ENCODE results near the gene MAPK11.

MAPK11 gene

GRCh38 chr22:50269970-50270665 is at the start of gene MAPK11:
TSS of gene MAPK11 (minus strand) at chr22:50270380. CDS start at chr22:50270292, 88 bp downstream.
- peak in 7 of 10 donors; percentile 45 to 93 (median 62) for DNase-seq
- intact Hi-C loops (cut with DNase I) = no loop called here

GRCh38 chr22:50319503-50319951 is 49.3 kb upstream of the MAPK11 start:
- peak in 3 of 10 donors; percentile 51 to 68 (median 59) for DNase-seq
- intact Hi-C loops (cut with DNase I) = no loop called here

- DNase-seq = peak in 2 of 10 donors; percentile 41 to 77
- intact Hi-C loops (cut with DNase I) = no loop called here
Measured at GRCh38 chr22:50318698-50319411, 48.7 kb upstream of the MAPK11 start.

- DNase-seq = no peak
- intact Hi-C loops (cut with DNase I) = no loop called here
Measured at GRCh38 chr22:50318356-50318697, 48.1 kb upstream of the MAPK11 start.

DNA sequence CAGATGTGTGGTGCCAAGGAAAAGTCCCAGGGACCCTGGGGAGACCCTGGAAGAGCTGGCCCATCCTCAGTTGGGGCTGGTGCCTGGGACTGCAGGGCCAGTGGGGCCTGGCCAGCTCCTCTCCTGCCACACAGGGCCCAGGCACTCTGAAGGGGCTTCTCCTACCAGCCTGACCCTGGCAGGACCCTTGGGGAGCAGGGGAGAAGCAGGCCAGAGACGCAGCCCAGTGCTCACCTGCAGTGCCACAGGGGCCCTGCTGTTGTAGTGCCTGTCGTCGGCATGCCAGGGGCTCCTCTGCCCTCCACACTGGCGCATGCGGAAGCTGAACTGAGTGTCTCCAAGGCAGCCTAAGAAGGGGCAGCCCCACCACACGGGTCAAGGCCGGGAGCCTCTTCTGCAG is 47.5 kb upstream of the MAPK11 start:
- peak in 1 of 10 donors; percentile 15 for DNase-seq
- intact Hi-C loops (cut with DNase I) = no loop called here

GRCh38 chr22:50317178-50317577 is 47.0 kb upstream of the MAPK11 start:
- peak in 1 of 10 donors; percentile 19 for DNase-seq
- intact Hi-C loops (cut with DNase I) = no loop called here

DNA sequence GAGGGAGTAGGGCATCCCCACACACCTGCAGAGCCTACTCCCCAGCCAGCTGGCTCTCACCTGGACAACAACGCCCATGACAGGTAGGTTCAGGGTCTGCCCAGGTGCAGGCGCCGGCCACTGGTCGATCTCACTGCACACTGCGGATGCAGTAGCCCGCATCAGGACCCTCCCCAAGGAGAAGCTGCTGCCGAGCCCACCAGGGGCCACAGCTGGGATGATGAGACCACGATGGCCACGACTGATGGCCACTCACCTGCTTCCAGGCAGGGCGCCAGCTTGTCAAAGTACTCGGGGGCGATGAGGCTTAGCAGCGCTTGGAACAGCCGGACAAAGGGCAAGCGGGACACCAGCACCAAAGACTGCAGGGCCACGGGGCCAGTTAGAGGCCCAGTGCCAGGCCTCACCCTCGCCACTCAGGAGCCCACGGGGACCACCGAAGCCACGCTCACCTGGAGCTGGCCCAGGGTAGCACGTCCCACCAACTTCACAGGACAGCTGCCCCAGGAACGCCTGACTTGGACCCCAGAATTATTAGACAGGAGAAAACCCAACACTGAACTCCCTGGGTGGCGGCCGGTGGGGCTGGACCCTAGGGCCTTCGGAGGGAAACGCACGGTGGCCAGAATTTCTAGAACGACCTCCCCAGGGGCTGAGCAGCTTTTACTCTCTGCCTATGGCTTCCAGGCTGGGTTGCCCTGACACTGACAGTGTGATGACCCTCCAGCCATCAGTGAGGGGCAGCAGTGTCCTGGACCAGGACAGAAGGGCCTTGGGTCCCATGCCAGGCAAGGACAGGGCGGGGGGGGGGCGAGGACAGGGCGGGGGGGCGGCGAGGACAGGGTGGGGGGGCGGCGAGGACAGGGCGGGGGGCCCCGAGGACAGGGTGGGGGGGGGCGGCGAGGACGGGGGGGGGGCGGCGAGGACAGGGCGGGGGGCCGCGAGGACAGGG is 46.2 kb upstream of the MAPK11 start:
- intact Hi-C loops (cut with DNase I) = no loop called here
- DNase-seq = peak in 2 of 10 donors; percentile 21 to 79

DNA sequence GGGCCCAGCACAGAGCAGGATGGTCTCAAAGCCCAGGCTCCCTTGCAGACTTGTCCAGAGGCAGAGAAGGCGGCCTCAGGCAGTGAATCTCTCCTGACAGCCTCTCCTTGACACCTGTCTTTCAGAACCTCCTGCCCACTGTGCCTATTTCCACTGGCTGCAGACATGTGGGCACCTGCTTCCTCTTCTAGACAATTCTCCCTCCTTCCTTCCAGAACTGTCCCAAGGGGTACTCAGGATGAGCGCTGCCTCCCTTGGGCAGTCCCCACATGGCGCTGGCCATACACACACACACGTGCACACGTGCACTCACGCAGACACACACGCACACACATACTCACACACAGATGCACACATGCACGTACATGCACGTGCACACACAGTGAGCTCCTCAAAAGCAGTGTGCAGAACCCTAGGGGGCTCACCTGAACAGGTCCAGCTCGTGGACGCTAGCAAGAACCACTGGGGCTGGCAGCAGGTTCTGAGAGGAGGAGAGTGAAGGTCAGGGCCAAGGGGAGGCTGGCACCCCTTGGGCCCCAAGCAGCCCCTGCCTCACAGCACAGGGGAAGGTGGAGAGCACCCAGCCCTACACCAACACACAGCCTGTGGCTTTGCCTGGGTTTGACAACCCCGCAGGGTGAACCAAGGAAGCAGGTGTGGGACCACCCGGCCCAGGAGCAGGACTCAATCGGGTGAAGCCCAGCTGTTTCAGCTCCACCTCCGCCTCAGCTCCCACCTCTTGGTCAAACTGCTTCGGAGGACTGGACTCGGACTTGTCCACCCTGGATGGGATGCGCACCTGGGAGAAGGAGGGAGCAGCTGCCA is 45.3 kb upstream of the MAPK11 start:
- intact Hi-C loops (cut with DNase I) = no loop called here
- DNase-seq = peak in 2 of 10 donors; percentile 15 to 58

- intact Hi-C loops (cut with DNase I) = no loop called here
- DNase-seq = peak in 2 of 10 donors; percentile 26 to 71
Measured at GRCh38 chr22:50314455-50315288, 44.5 kb upstream of the MAPK11 start.

DNA sequence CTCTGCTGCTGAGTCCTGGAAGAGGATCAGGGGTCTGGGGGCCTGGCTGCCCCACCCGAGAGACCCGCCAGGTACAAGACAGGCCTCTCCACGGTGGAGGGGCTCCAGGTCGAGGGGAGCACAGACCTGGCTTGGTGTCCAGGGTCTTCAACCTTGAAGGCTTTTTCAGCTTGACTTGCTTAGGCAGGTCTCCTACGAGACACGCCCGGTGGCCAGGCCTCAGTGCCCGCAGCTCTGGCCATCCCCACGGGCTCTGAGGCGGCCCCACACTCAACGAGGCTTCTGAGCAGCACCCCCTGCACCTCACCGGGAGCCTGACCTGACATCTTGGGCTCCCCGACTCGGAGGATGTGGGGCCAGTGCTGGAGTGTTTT is 43.9 kb upstream of the MAPK11 start:
- intact Hi-C loops (cut with DNase I) = no loop called here
- DNase-seq = peak in 1 of 10 donors; percentile 61

DNA sequence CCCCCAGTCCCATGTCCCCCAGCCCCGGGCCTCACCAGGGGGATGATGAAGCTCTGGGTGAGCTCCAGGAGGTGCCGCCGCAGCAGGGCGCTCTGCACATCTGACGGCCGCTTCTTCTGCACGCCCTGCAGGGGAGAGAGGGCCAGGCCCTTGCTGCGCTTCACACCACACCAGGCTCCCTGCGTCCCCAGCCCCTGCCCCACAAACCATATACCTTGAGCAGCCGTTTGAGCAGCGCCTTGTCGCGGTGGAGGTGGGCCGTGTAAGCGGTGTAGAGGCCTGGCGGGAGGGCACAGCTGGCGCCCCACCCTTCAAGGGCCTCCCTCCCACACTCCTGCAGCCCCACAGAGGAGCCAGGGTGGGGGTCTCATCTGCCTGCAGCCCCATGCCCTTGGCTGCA is 43.4 kb upstream of the MAPK11 start:
- DNase-seq = no peak
- intact Hi-C loops (cut with DNase I) = no loop called here

GRCh38 chr22:50313021-50313420 is 42.8 kb upstream of the MAPK11 start:
- intact Hi-C loops (cut with DNase I) = no loop called here
- peak in 2 of 10 donors; percentile 56 to 73 for DNase-seq

DNA sequence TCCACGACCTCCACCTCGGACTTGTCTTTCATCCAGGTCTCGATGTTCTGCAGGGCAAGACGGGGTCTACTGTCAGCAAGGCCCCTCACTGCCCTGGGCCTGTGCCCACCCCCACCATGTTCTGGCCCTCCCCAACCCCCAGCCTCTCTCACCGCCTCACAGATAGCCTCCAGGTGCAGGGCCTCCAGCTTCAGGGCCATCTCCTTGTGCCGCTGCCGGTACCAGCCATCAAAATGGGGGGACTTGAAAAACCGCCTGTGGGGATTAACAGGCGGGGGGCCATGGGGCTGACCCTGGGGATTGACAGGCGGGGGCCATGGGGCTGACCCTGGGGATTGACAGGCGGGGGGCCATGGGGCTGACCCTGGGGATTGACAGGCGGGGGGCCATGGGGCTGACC is 42.2 kb upstream of the MAPK11 start:
- DNase-seq = no peak
- intact Hi-C loops (cut with DNase I) = no loop called here

DNA sequence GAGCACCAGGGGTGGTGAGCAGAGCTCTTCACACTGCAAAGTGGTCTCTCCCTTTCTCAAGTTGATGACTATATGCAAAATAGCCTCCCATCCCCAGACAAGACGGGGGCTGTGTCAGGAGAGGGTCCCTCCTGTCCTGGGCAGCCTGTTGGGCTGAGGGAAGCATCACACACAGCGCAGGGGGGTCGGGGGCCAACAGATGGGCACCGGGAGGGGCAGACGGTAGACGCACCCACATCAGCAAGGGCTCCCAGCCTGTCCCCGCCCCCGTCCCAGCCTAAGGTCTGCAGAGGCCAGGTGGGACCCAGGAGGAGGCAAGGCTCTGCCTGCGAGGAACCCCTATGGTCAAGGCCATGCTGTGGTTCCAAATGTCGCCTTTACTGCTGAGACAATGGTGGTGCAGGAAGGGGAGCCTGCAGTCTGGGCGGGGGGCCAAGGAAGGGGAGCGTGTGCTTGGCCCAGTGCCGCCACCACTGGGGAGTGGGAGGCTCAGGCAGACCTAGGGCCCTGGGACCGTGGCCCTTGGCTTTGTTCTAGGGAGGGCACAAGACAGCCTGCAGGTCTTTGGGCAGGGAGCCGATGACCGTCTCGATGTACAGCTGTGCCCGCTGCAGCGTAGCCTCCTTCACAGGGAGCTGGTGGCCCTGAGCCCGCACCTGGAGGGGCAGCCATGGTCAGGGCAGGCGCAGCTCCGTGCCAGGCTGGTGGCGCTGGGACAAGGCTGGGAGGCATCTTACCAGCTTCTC is 41.6 kb upstream of the MAPK11 start:
- peak in 1 of 10 donors; percentile 82 for DNase-seq
- intact Hi-C loops (cut with DNase I) = no loop called here

GRCh38 chr22:50310949-50311444 is 40.8 kb upstream of the MAPK11 start:
- DNase-seq = no peak

DNA sequence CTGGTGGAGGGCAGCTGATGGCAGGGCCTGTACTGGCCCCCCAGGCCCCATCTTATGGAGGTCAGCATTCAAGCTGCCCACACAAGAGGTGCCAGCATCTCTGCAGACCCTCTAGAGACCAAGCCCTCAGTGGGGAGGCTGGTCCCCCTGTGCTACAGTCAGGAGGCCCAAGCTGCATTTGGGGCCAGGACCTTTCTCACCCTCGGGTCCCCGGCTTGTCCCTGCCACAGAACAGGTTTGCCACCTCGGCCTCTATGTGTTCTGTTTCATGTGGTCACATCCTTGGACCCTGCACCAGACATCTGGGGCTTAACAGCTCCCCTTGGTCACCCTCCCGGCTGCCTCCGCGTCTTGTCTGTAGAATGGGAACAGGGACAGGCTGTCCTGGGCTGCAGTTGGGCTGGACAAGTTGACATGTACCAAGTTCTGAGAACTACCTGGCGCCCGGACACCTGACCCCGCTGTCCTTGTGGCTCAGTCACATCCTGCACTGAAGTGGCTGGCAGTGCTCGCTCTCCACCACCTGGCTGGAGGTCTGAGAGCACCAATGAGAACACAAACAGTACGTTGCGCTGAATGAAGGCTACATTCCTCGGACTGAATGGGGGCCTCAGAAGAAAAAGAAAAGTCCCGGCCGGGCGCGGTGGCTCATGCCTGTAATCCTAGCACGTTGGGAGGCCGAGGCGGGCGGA is 40.0 kb upstream of the MAPK11 start:
- no peak for DNase-seq
- intact Hi-C loops (cut with DNase I) = no loop called here

More at GRCh38 chr22:50310949-50311444, 40.8 kb upstream of the MAPK11 start:
- intact Hi-C loops (cut with DNase I) = no loop called here

DNA sequence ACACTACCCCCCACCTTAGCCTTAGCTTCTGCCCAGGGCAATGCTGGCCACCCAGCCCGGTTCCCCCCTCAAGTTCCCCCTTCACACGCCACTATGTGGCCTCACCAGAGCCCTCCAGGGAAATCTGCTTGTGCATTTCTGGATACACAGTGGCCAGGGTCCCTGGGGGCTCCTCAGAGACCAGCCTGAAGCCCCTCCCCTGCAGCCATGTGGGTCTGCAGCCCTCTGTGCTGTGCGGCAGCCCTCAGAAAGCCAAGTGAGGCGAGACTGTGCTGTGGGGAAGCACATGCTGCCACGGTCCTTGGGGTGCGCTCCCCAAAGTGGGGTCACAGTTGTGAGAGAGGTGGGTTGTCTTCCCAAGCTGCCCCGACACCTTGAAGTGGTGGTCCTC is 39.4 kb upstream of the MAPK11 start:
- DNase-seq = no peak
- intact Hi-C loops (cut with DNase I) = loop anchor here (2.0 kb wide), 1 partner anchor 17 kb away; the partner anchor contains the start of gene DENND6B
